Fibroblast of skin of abdomen (primary cell): ENCODE results near the gene MTCL3.
"Not testable (repeated sequence)": the region's sequence is repeated elsewhere in the genome, so short reads cannot be mapped to it uniquely, and the experiment has no call there.

Experiments used
- DNase-seq: peaks from one replicate; pipeline ENCODE4 v3.0.0-alpha.2; 2013

MTCL3 gene

DNA sequence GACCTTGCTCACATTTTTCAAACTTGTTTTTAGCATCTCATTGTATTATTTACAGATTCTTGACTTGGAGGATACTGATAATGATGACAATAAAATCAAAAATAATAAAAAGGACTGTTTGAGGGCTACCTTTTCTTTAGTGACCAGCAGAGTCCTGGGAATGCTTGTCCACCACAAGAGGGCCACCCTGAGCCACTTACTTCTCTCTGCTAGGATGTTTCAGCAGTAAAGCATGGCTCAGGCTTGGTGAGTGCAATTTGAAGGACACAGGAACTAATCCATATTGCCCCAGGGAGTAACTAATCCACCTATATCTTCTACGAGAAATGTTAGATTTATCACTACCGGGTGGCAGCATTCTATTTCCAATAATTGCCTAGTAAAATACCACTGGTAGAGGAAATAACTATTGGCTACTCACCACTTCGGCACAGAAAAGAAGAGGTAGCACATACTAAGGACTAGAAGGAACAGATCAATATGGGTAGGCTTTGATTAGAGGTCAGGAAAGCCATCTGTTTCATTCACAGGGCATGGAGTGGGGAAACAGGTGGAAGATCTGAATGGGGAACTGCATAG lies 54.2 kb downstream of the MTCL3 start:
- DNase-seq: peak; percentile 68

DNA sequence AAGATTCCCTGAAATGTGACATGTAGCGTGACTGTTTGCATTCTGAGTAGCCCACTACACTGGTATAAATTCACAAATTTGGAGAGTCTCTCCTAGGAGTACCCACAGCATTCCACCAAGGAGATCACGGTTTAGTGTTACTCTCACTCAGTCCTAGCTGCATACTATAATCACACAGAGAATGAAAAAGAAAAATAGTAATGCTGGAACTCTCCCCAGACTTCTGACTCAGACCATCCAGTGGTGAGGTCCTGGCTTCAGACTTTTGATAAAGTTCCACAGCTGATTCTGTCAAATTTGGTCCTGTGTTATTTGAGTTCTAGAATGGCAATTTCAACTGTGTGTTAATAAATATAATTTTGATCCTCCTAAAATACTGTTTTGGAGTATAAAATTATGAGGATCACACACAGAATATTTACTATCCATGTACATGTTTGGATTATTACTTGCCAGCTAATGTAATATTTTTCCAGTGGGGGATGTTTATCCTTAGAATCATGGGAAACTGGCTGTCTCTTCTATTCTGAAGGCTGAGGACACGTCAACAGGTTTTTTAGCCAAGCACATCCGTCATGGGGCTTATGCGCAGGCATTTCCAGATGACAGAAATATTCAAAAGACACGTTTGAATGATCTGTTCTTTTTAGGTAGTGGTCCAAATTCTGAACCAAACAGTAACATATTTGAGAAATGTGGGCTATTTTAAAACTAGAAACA lies 54.8 kb downstream of the MTCL3 start:
- DNase-seq: peak; percentile 83

DNA sequence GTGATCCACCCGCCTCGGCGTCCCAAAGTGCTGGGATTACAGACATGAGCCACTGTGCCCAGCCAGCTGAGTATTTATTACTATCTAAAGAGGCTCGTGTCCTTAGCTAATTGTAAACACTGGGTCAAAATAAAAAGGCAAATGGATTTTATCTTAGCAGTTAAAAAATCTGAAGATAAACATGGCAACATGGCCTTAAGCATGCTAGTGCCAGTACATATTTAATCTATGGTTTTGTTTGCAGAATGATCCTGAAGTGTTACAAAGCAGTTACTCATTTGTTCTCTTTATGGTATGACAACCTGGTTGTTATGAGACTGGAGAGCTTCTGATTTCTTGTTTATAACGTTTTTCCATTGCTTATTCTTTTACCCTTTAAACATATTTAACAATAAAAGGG lies 56.1 kb downstream of the MTCL3 start:
- DNase-seq: no peak

DNA sequence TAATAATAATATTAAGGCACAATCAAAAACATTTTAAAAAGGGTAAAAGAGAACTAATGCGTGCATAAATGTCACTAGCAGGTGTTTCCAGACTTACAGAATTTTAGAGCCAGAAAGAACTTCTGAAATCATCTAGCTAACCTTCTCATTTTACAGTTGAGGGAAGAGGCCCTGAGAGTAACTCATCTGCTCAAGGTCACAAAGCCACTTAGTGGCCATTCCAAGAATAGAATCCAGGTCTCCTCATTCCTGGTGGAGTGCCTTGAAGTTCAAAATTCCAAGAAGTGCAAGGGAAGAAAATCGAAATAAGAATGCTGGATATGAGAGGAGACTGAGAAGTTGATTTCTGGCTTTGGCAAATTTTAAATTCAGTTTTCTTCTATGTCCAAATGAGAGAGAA lies 56.8 kb downstream of the MTCL3 start:
- DNase-seq: no peak

GRCh38 chr6:127460465-127460864 lies 58.7 kb downstream of the MTCL3 start:
- no peak for DNase-seq

DNA sequence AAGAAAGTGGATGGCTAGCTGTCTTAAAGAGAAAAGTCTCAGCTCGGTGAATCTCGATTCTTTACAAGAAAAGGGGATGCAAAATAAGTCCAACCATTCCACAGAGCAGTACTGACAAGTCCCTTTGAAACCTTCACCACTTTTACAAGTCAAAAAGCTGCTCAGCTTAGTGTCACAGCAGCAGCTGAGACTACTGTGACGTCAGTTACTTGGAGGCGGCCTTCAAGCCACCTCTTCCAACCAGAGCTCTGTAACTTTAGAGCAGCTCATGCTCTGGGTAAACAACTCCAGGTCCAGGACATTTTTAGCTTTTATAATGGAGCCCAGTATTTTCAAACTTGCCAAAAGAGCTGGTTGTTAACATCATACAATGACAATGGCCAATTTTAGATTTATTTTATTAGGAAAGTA lies 59.9 kb downstream of the MTCL3 start, which contains the start of gene KIAA0408:
TSS of gene KIAA0408 (minus strand) at position 159 of the 411 bp plus-strand sequence. CDS start 5,408 bp downstream, outside the sequence.
- peak; percentile 63 for DNase-seq

GRCh38 chr6:127458817-127459216 lies 60.3 kb downstream of the MTCL3 start:
- peak; percentile 39 for DNase-seq

- DNase-seq: no peak
Measured at GRCh38 chr6:127458222-127458621, 60.9 kb downstream of the MTCL3 start.

- peak; percentile 87 for DNase-seq
Measured at GRCh38 chr6:127457456-127458064, 61.6 kb downstream of the MTCL3 start.

DNA sequence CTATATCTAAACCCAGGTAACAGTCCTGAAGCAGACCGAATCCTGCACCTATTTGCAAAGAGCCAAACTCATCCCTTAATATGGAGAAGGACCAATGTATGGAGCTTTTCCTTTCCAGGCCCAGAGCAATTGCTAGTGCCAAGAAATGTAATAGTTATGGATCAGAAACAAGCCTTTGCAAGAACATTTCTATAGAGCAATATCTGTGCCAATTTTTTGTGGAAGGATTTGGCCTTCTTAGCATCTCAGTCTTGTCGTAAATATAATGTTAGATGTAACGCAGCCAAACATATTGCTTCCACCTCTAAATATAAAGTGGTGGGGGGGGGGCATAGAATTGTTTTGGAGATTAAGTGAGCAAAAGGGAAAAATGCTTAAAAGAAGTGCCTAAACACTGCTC lies 62.7 kb downstream of the MTCL3 start:
- DNase-seq: no peak

DNA sequence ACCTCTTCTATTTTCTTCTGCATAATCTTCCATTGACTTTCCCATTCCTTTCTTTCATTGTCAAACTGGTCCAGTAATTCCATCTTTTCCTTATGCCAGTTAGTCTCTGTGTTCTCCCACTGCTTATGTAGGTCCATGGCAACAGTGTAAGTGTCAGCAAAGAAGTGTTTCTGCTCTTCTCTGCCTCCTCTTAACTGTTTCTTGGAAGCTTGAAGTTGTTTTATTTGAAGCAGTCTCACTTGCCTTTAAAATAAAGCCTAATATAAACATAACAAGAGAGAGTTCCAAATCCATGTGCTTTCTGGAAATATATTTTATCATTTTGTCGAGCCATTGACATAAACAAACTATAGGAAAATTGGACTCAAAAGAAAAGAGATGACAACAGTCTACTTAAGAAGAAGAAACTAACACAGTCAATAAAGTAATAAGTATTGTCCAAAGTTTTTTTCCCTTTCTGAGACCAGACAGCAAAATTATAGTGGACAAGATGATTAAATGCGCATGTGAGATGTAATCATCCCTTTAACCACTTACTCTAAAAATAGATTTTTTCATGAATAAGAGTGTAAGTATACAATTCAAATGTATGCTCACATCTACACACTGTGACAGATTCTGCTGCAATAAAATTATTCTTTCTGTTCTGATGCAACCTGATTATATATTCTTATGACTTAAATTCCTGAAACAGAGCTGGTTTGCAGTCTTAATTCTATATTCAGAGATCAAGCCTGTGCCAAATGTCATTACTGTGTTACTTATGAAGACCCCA lies 65.1 kb downstream of the MTCL3 start:
- DNase-seq: no peak

GRCh38 chr6:127452803-127453202 lies 66.3 kb downstream of the MTCL3 start:
- DNase-seq: no peak

DNA sequence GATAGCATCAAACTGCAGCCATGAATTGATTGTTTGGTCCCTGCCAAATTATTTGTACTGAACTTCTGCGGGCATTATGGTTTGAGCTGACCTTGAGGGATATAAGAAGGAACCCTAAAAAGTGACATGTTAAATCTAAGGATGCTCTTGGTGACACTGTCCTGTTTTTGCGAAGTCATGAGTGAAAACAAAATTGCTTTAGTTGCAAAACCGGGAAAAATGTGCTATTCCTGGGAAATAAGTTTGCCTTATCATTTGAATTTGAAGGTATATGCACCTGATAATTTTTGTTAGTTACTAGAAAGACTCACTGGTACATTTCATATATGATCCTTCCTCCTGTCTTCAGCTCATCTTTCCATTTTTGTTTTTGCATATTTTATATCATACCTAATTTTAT lies 67.7 kb downstream of the MTCL3 start:
- DNase-seq: no peak

DNA sequence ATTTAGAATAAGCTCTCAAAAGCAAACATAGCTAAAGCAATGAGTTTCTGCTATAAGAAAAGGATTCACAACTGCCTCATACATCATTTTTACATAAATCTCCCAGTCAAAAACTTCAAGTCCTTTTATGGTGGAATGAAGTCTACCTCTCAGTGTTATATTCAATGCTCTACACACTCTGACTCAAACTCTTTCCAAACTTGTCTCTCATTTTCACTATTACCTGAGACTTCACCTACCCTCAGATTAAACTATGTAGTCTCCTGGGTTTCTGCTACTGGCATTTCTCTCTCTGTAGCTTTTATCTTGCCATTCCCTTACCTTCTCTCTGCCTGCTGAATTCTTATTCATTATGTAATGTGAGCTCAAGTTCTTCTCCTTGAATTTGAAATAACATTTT lies 71.4 kb downstream of the MTCL3 start:
- no peak for DNase-seq

DNA sequence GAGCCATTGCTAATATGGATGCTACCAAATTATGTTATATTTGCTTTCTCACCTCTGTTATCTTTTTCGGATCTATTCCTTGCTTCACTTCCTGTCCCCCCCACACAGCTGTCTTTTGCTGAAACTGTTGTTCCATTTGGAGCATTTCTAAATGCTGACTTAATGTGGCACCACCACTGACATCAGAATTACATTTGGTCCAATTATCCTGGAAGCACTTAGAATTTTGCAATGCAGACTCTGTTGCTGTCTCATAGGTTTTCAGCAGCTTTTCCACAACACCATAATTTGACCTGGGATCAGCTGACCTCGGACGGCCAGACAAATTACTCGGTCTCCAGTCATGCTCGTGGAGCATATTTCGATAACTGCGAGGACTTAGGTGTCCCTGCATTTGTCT lies 72.8 kb downstream of the MTCL3 start:
- no peak for DNase-seq

DNA sequence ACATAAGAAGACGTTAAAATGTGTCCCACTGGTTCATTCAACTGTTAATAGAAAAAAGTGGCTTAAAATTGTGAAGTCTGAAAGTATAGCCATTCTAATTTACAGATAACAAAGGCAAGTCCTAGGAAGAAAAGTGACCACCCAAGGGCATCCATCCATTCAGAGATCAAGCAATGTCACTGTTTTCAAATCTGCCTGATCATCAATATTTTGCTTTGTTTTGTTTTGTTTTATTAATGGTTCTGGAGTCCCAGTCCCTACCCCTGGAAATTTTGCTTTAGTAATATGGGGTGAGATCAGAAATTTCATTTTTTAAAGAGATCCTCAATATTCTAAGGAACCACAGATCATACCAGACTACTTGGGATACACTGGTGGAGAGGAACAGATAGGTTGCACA lies 77.3 kb downstream of the MTCL3 start:
- DNase-seq: no peak

GRCh38 chr6:127439718-127440117 lies 79.4 kb downstream of the MTCL3 start:
- DNase-seq: no peak

- no peak for DNase-seq
Measured at GRCh38 chr6:127436578-127437110, 82.5 kb downstream of the MTCL3 start.

DNA sequence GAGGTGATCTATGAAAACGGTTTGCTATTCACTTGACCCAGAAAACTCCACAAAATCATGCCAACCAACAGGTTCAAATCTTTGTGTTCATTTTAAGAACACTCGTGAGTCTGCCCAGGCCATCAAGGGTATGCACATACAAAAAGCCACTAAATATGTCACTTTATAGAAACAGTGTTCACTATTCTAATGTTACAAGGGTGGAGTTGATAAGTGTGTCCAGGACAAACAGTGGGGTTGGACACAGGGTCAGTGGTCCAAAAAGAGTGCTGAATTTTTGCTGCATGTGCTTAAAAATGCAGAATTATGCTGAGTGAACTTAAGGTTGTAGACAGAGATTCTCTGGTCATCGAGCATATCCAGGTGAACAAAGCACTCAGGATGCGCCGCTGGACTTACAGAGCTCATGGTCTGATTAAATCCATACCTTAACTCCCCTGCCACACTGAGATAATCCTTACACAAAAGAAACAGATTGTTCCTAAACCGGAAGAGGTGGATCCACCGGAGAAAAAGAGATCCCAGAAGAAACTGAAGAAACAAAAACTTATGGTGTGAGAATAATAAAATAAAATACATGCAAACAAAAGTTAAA lies 83.4 kb downstream of the MTCL3 start:
- no peak for DNase-seq

GRCh38 chr6:127434651-127435050 lies 84.5 kb downstream of the MTCL3 start:
- no peak for DNase-seq

GRCh38 chr6:127428562-127428961 lies 90.6 kb downstream of the MTCL3 start:
- DNase-seq: not testable (repeated sequence)

DNA sequence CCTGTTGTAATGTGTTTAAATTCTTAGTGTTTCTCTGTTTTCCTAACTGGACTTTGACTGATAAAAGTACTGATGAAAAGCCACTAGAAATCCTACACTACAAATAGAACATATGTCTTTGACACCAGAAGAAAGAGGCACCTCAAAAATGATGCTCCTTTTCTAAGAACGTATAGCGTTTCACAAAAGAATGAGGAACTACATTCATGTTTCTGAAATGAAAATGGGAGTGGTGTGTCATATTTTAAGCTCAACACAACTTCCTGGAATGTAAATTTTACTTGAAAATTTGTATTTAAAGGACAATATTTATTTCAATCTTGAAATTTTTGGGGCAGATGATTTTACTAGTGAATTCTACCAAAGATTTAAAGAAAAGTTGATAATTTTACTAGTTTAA lies 95.2 kb downstream of the MTCL3 start:
- DNase-seq: no peak
